GM21825 (cell line): ENCODE measurements around the gene FER1L5.
"Not testable (repeated sequence)": the region's sequence is repeated elsewhere in the genome, so short reads cannot be mapped to it uniquely, and the experiment has no call there.

Experiments used
- ATAC-seq: cut with Tn5 transposase; IDR thresholded peaks from one replicate; pipeline ENCODE4 v1.9.1; 2021; ENCODE audit warnings: mild to moderate bottlenecking, moderate library complexity; ENCODE audit not compliant: unreplicated experiment

The FER1L5 gene

DNA sequence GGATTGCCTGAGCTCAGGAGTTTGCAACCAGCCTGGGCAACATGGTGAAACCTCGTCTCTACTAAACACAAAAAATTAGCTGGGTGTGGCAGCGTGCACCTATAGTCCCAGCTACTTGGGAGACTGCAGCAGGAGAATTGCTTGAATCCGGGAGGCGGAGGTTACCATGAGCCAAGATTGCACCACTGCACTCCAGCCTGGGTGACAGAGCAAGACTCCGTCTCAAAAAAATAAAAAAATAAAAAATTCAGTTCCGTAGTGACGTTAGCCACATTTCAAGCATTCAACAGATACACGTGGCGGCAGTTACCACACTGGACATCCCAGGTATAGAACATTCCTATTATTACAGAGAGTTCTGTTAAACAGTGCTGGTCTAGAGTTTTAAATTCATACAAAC lies 8.9 kb upstream of the FER1L5 start:
- ATAC-seq = no peak

DNA sequence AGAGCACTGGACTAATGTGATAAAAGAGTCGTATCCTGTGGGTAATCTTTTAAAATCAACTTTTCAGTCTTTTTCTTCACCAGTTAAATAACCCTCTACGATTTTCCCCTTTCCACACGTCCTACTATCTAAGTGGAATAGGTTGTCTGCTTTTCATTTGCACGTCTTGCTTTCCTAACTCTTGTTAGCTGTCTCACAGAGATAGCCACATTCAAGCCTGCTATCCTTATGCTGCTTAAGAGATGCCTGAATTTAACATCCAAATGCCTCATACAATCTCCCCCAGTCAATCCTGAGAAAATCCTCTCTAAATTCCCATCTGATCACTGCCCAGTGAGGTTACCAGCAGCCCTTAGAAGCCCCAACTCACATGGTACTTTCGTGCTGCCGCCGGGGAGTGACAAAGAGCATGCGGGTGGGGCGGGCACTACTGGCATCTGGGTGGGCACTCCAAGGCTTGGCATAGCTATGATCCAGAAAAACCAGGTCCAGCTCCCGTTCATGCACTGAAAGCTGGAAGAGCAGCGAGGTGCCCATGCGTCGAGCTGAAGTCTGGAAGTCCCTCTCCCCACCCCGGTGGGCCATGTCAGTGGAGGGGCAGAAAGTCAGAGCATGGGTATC lies 5.9 kb upstream of the FER1L5 start:
- ATAC-seq = no peak

DNA sequence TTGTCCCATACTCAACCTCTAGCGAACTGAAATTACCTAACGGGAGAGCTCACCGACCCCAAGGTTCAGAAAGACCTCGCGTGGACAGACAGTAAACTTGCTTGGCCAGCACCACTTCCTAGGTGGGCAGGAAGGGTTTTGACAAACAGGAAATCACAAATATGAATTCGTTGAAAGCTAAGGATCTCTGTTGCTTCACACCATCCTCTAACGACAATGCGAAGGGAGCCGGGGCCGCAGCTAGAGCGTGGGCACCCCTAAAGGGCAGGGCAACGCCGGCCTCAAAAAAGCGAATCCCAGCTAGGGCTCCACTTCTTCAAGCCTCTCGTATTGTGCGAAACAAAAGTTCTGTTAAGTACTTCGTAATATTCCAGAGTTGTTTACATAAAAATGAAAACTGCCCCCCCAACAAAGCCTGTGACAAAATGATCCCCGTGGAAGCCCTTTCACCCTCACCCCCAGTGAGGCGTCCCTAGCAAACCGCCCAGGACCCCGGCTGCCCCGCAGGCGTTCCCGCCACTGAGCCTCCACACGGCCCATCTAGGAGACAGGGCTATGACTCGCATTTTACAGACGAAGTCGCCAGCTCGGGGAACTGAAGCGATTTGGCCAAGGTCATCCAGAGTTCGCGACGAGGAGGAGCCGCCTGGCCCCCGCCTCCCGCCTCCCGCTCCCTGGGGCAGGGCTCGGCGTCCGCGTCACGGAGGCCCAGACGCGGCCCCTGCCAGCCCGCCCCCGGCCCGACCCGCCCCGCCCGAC lies 5.0 kb upstream of the FER1L5 start:
- ATAC-seq = peak; percentile 71

DNA sequence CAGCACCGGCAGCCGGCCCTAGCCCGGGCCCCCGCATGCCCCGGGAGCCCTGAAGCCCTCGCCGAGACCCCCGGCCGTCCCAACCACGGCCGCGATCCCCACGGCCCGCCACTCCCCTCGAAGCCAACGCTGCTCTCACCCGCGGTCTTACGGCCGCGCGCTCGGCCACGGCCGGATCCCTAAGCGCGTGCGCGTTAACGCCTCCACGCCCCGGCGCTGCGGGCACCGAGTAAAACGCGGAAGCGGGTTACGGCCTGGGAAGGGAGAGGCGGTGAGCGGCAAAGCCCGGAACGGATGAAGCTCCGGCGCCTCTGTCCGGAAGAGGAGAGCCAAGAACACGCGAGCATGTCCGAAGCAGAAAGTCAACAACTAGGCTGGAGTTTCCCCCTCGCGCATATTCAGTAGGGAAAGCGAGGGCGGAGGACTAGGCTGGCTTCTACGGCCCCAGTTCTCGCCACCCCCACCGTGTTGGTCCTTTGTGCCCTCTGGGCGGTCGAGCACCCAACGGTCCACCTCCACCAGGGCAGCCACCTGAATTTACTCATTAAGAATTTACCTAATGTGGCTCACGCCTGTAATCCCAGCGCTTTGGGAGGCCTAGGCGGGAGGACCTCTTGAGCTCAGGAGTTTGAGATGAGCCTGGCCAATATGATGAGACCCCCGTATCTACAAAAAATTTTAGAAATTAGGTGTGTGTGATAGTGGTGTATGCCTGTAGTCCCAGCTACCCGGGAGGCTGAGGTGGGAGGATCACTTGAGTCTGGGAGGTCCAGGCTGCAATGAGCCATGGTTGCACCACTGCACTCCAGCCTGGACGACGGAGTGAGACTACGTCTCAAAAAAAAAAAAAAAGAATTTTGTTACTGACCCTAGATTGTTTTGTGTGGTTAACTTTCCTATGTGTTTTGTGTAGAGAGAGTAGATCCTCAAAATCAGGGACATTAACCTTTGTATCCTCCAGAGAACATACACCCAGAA lies 4.1 kb upstream of the FER1L5 start, which contains the start of gene KANSL3:
KANSL3 (minus strand) TSS at position 169 of the 978 bp plus-strand sequence. CDS start 1,177 bp downstream, outside the sequence.
- ATAC-seq = peak; percentile 71

DNA sequence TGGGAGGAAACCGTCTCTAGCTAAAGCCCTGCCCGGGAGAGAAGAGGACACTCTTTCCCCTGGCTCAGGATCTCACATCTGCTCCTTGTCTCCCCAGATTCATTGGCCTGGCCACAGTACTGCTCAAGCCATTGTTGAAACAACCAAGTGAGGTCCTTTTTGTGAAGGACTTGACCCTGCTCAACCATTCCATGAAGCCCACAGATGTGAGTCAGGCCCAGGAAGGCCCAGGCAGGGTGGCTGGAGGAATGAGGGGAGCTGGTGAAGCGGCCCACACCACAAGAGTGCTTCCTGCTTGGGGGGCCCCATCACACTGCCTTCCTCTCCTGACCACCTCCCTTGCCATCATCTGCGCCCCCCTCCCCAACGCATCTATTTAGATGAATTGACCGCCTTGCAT lies 5.1 kb downstream of the FER1L5 start:
- ATAC-seq = no peak

DNA sequence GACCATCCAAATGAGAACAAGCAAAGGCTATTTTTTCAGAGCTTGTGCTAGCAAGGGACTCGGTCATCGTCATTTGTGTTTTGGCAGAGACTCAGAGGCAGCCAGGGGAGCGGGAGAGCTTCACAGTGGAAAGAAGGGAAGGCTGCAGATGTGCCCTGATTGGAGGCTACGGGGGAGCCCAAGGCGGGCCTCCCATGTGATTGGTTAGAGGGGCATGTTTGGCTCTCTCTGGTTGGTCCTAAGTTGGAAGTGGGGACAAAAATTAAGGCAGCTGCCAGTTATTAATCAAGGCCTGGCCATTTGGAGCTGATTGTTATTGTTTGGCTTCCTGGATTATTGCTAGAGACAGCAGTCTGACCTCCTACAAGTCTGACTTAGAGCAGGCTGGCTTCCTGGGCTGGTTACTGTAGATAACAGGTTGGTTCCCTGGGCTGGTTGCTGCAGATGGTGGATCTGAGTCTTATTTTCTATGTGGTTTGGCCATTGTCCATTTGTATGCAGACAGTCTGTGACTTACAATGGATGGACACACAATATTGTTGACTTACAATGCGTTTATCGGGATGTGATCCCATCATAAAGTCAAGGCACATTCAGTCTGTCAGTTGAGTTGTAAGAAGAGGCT lies 5.9 kb downstream of the FER1L5 start:
- no peak for ATAC-seq

DNA sequence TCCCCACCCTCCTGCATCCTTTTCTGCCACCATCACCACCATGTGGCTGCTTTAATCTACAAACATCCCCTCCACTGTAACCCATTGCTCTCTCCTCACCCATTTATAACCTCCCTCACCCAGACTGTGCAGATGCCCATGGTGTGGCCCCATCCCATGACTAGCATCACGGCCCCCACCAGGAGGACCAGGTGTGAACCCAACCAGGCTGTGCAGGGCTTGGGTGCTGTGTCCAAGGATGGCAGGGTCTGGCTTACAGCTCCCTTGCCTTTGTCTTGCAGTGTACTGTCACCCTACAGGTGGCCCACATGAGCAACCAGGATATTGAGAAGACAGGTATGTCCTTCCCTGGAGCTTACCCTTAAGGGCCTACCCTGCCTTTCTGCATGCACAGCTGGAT lies 6.8 kb downstream of the FER1L5 start:
- ATAC-seq = no peak

DNA sequence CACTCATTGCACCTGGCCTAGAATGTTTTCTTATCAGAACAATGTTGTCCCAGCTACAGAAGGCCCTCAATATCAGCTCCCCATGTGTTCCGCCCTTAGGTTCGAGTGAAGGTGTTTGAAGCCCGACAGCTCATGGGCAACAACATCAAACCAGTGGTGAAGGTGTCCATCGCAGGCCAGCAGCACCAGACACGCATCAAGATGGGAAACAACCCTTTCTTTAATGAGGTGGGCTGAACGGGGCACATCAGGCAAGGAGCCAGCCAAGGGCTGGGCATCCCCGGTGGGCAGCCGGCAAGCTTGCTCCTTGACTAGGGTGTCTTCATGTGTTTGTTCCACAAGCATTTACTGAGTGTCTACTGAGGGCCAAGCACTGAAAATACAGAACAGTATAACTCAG lies 9.2 kb downstream of the FER1L5 start:
- no peak for ATAC-seq

DNA sequence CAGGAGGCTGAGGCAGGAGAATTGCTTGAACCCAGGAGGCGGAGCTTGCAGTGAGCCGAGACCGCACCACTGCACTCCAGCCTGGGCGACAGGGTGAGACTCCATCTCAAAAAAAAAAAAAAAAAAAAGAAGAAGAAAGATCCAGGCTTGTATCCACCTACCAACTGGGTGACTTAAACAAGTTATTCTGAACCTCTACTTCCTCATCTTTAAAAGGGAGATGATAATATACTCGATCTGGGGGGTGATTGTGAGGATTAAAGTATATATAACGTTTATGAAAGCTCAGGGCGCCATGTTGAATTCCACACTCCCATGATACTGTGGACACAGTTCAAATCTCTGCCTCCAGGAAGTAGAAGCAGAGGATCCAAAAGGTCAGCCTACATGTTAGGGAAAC lies 12.2 kb downstream of the FER1L5 start:
- ATAC-seq = not testable (repeated sequence)

DNA sequence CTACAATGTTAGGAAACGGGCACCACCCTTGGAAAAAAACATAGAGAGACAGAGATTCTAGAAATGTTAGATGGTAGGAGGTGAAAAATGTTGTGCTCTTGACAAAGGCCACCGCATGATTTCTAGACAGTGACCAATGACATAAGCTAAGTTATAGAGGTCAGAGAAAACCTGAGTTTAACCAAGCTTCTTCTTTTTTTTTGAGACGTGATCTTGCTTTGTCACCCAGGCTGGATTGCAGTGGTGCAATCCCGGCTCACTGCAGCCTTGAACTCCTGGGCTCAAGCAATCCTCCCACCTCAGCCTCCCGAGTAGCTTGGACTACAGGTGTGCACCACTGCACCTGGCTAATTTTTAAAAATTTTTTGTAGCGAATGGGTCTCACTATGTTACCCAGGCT lies 13.0 kb downstream of the FER1L5 start:
- no peak for ATAC-seq

DNA sequence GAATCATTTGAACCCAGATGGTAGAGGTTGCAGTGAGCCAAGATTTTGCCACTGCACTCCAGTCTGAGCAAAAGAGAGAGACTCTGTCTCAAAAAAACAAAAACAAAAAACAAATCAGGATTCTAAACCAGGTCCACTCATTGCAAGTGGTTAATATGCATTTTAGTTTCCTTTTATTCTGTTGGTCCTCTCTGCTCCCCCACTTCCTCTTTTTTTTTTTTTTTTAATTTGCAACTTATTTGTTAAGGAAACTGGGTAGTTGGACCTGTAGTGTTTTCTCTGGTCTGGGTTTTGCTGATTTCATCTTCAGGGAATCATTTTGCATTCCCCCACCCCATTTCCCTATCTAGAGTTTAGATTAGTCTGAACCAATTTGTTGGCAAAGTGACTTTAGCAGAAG lies 14.0 kb downstream of the FER1L5 start:
- no peak for ATAC-seq

DNA sequence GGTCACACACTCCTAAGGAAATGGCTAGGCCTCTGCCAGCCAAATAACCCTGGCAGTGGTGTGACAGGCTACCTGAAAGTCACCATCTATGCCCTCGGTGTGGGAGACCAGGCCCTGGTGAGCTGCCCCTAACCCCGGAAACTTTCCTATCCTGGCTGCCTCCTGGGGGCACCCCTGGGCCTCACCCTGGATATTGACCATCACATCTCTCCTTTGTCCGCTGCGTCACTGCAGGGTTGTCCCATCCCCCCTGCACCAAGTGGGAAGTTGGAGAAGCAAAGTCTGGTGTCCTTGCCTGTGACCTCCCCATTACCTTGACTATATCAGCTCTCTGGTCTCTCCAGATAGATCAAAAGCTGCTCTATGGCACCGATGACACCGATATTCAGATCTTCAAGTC lies 18.8 kb downstream of the FER1L5 start:
- ATAC-seq = no peak

DNA sequence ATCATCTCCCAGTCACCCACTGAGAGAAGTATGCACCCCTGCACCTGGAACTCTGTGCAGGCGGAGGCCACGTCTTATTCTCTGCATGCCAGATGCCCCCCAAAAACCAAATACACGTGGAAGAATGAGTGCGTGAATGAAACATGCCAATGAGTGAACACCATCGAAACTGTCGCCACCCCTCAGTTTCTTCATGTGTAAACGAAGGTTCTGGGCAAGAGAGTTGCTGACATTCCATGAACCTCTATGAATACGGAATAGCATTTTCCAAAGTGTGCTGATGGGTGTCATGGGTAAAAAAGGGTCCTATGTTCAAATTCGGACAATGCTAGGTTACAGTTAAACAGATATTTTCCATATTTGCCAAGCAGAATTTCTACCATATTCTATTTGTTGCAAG lies 19.8 kb downstream of the FER1L5 start:
- no peak for ATAC-seq

DNA sequence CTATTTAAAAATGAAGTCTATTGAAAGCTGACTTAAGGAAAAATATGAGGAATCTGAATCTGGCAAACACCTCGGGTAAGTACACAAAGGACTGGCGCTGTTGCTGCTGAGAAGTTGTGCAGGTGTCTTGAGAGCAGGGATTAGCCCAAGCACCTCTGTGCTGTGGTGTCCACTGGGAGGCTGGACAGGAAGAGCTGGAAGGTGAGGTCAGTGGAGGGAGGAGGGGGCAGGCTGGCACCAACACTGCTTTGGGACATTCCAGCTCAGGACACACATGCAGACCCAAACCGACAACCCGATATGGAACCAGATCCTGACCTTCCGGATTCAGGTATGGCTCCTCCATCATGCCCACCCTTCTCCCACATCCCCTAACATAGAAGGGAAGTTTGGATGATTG lies 20.6 kb downstream of the FER1L5 start:
- no peak for ATAC-seq

DNA sequence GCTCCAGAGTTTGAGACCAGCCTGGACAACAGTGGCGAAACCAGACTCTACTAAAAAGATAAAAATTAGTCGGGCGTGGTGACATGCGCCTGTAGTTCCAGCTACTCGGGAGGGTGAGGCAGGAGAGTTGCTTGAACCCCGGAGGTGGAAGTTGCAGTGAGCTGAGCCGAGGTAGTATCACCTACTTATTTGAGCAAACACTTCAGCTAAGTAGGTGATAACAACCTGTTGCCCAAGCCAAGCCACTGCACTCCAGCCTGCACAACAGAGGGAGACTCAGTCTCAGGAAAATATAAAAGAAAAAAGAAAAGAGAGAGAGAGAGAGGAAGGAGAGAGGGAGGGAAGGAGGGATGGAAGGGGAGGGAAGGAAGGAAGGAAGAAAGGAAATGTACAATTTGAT lies 21.3 kb downstream of the FER1L5 start:
- no peak for ATAC-seq

DNA sequence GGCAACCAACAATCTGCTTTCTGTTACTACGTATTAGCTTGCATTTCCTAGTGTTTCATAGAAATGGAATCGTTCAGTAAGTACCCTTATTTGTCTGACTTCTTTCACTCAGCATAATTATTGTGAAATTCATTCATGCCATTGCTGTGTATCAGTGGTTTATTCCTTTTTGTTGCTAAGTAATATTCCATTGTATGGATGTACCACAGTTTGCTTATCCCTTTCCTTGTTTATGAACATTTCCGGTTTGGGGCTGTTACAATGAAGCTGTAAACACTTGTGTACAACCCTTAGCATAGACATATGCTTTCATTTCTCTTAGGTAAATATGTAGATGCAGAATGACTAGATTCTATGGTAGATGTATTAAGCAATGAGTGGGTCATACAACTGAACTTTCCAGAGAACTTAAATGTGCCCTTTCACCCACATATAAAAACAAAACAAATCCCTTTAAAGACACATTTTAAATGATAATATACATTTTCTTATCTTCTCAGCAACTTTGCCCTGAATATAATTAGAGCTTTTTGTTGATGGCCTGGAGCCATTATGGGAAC lies 21.9 kb downstream of the FER1L5 start:
- ATAC-seq = no peak

DNA sequence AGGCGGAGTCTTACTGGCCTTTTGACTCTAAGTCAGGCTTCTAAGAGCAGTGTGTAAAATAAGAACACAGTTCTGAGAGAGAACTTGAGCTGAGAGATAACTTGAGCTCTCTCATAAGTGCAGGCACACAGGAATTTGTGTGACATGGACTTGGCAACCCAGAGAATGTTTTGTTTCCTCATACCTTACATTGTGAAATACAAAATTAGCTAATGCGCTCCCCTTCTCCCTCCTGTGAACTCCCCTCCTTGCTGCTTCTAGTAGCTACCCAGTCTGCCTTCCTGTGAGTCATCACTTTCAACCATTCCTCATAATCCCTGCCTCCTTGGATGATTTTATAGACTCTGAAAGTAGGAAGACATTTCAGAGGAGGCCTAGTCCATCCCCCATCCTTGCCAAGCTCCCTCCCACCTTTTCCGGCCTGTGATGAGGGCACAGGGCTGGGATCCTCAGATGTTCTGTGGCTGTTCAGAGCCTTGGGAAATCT lies 22.6 kb downstream of the FER1L5 start:
- ATAC-seq = no peak

DNA sequence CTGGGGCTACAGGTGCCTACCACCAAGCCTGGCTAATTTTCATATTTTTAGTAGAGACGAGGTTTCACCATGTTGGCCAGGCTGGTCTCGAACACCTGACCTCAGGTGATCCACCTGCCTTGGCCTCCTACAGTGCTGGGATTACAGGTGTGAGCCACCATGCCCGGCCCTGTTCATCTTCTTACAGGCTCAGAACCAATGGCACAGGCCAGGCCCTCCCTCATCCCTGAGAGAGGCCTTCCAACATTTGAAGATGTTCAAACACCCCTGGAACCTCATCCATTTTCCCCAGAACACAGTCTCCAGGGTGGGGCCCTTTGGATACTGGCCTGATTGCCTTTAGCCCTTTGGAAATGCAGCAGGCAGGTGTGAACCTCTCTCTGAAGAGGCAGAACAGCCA lies 23.2 kb downstream of the FER1L5 start:
- ATAC-seq = not testable (repeated sequence)

DNA sequence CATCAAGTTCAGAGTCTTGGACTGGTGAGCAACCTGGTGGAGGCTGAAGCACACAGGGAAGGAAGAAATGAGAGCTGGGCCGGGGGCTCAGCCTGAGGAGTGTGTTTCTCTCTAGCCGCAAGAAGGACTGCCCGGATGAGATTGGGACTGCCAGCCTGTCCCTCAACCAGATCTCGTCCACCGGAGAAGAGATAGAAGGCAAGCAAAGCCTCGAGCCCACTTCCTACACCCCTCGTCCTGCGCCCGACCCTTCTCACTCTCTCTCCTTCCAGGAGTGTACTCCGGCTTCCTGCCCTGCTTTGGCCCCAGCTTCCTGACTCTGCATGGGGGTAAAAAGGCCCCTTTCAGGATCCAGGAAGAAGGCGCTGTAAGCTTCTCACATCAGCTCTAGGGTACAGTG lies 26.2 kb downstream of the FER1L5 start:
- ATAC-seq = no peak

DNA sequence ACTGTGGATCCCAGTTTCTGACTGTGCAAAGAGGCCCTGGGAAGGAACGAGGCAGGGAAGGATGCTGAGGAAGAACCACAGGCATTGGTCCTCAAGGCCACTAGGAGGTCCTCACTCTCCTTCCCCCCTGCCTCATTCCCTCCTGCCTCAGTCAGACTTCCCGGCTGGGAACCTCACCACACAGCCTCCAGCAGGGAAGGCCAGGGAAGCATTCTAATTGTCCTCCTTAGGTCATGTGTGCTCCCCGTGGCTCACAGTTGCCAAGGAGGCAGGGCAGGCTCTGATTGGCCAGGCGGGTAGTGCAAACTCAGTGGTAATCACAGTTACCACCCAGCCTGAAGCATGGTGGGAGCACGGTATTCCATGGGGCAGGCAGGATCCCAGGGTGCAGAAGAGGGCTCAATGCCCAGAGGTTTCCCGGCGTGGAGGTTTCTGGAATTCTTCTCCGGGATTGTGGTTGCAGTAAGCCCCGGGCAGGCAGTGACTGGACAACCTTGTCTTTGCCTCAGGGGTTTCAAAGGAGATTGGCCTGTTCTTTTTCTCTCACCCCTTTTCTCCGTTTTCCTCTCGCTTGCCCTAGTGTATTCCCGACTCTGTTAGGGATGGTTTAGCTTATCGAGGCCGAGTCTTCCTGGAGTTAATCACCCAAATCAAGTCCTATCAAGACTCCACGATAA lies 27.1 kb downstream of the FER1L5 start:
- ATAC-seq = no peak
